HCT116 (cell line): ENCODE results near the gene PTCHD4. TPM values are rescaled to one million over a fixed set of nuclear protein-coding genes. Genes with fewer than 3 reads are reported as not detected.

Experiments
- ATAC-seq: fragments of 200-7000 bp; cut with Tn5 transposase; 2 replicates; pipeline ENCODE4 v1.9.1; 2020; ENCODE audit warnings: mild to moderate bottlenecking, moderate library complexity
- BruUV-seq: library from RNA; stranded (reverse); fragments of 400-500 nt; replicated peaks from 2 replicates; lab custom pipeline; 2021; lab: Mats Ljungman, UMichigan
- CTCF ChIA-PET: fragments of 300-600 bp; sonication (Branson Sonifier 250); formaldehyde crosslinking; loops from one replicate; lab custom pipeline; 2021; ENCODE audit warnings: antibody characterized with exemption; lab: Charles Lee
- POLR2A ChIA-PET: fragments of 300-600, 350-600 bp; sonication (Branson Sonifier 250); formaldehyde crosslinking; loops from one replicate; lab custom pipeline; 2021; ENCODE audit warnings: antibody characterized with exemption; lab: Charles Lee
- RAD21 ChIA-PET, 2 experiments: fragments of 300-600 bp; sonication (Branson Sonifier 250); formaldehyde crosslinking; loops; one replicate each; lab custom pipeline; 2023; ENCODE audit warnings: low total read pairs in 2 of 2; ENCODE audit not compliant: uncharacterized antibody in 2 of 2, unreplicated experiment in 2 of 2, low non-redundant PET in 1 of 2; lab: Charles Lee
- DNase-seq: peaks from one replicate; pipeline ENCODE4 v3.0.0-alpha.2; 2010; ENCODE audit warnings: low read depth, low spot score
- H2AFZ ChIP-seq: fragments of 200-600 bp; shearing (Covaris generic), sonication (generic); 2 replicates; pipeline ENCODE4 v1.6.1; 2017; ENCODE audit warnings: low read depth, mixed run types, mixed read lengths, antibody characterized with exemption, low read length; ENCODE audit not compliant: poor library complexity, severe bottlenecking
- H3K27ac ChIP-seq: 2 replicates; pipeline ENCODE4 v1.5.1; 2012; ENCODE audit warnings: low read depth, low read length
- H3K27me3 ChIP-seq: fragments of 200-600 bp; sonication (generic); 2 replicates; pipeline ENCODE4 v1.6.1; 2016; ENCODE audit warnings: mixed run types, low read length, mixed read lengths; ENCODE audit not compliant: insufficient read depth
- H3K36me3 ChIP-seq, 2 experiments: fragments of 200-500 bp in 1 of 2; fragments of 200-600 bp in 1 of 2; sonication (Bioruptor generic) in 1 of 2; sonication (generic) in 1 of 2; 2 replicates each; pipeline versions ENCODE4 v1.5.1 to v1.6.1; 2014 to 2016; ENCODE audit warnings: low read length in 2 of 2, inconsistent platforms in 1 of 2, mixed read lengths in 1 of 2, mixed run types in 1 of 2; ENCODE audit not compliant: insufficient read depth in 2 of 2, control insufficient read depth in 1 of 2
- H3K4me1 ChIP-seq, 2 experiments: fragments of 200-600 bp in 1 of 2; sonication (generic) in 1 of 2; 2 replicates each; pipeline versions ENCODE4 v1.5.1 to v1.6.1; 2012 to 2017; ENCODE audit warnings: low read length in 2 of 2, inconsistent platforms in 1 of 2, mild to moderate bottlenecking in 1 of 2, mixed read lengths in 1 of 2, mixed run types in 1 of 2, moderate library complexity in 1 of 2; ENCODE audit not compliant: insufficient read depth in 2 of 2, control insufficient read depth in 1 of 2
- H3K4me2 ChIP-seq: fragments of 200-600 bp; sonication (generic); 2 replicates; pipeline ENCODE4 v1.6.1; 2017; ENCODE audit warnings: mixed run types, low read length, mixed read lengths
- H3K4me3 ChIP-seq, 2 experiments: fragments of 200-600 bp in 1 of 2; sonication (generic) in 1 of 2; replicated peaks in 1 of 2; 2 replicates each; pipeline ENCODE4 v1.5.1; 2011 to 2016; ENCODE audit warnings: low read length in 2 of 2, control low read depth in 1 of 2, low read depth in 1 of 2, mild to moderate bottlenecking in 1 of 2, mixed read lengths in 1 of 2, mixed run types in 1 of 2
- H3K79me2 ChIP-seq: fragments of 200-600 bp; sonication (generic); 2 replicates; pipeline ENCODE4 v1.6.1; 2017; ENCODE audit warnings: mild to moderate bottlenecking, mixed run types, low read length, moderate library complexity, mixed read lengths; ENCODE audit not compliant: insufficient read depth
- H3K9ac ChIP-seq: fragments of 200-600 bp; sonication (generic); 2 replicates; pipeline ENCODE4 v1.6.1; 2016; ENCODE audit warnings: low read length, mixed read lengths
- H3K9me2 ChIP-seq: fragments of 200-600 bp; sonication (generic), shearing (Covaris generic); 2 replicates; pipeline ENCODE4 v1.6.1; 2017; ENCODE audit warnings: mixed run types, mild to moderate bottlenecking, moderate library complexity; ENCODE audit not compliant: insufficient read depth
- H3K9me3 ChIP-seq, 2 experiments: fragments of 200-500 bp in 1 of 2; fragments of 200-600 bp in 1 of 2; sonication (Bioruptor generic) in 1 of 2; sonication (generic) in 1 of 2; 2 replicates each; pipeline ENCODE4 v1.6.1; 2014 to 2017; ENCODE audit warnings: low read length in 2 of 2, mixed read lengths in 2 of 2, inconsistent platforms in 1 of 2, low read depth in 1 of 2, mild to moderate bottlenecking in 1 of 2, mixed run types in 1 of 2, moderate library complexity in 1 of 2; ENCODE audit not compliant: control insufficient read depth in 1 of 2, insufficient read depth in 1 of 2
- H4K20me1 ChIP-seq: fragments of 200-600 bp; sonication (generic), shearing (Covaris generic); 2 replicates; pipeline ENCODE4 v1.6.1; 2017; ENCODE audit warnings: mixed run types, mild to moderate bottlenecking, moderate library complexity; ENCODE audit not compliant: insufficient read depth
- CBX3 ChIP-seq: IDR thresholded peaks from 2 replicates; pipeline ENCODE4 v1.6.1; 2012; ENCODE audit warnings: low read depth
- CEBPB ChIP-seq: IDR thresholded peaks from 2 replicates; pipeline ENCODE4 v1.6.1; 2012; ENCODE audit warnings: low read depth
- ELF1 ChIP-seq: IDR thresholded peaks from 2 replicates; pipeline ENCODE4 v1.6.1; 2012; ENCODE audit warnings: low read depth, borderline replicate concordance
- EZH2phosphoT487 ChIP-seq: fragments of 200-600 bp; IDR thresholded peaks from 2 replicates; pipeline ENCODE4 v1.6.1; 2018; ENCODE audit warnings: antibody characterized with exemption, borderline replicate concordance
- FOSL1 ChIP-seq: IDR thresholded peaks from 2 replicates; pipeline ENCODE4 v1.6.1; 2012; ENCODE audit warnings: low read depth
- POLR2A ChIP-seq: IDR thresholded peaks from 2 replicates; pipeline ENCODE4 v1.7.0; 2011; ENCODE audit warnings: borderline replicate concordance; ENCODE audit not compliant: insufficient read depth, insufficient read length; ENCODE audit errors: extremely low read depth
- POLR2AphosphoS5 ChIP-seq: IDR thresholded peaks from 2 replicates; pipeline ENCODE4 v1.6.1; 2011; ENCODE audit warnings: mild to moderate bottlenecking, low read depth, low read length, moderate library complexity
- SIN3A ChIP-seq: IDR thresholded peaks from 2 replicates; pipeline ENCODE4 v1.6.1; 2012; ENCODE audit warnings: low read depth
- TCF7L2 ChIP-seq: IDR thresholded peaks from 2 replicates; pipeline ENCODE4 v1.7.0; 2011; ENCODE audit warnings: borderline replicate concordance, inconsistent platforms; ENCODE audit not compliant: insufficient read depth, insufficient read length; ENCODE audit errors: extremely low read depth
- intact Hi-C: fragments of 100-400 bp; cut with micrococcal nuclease; formaldehyde crosslinking; loops from 2 replicates; pipeline ENCODE4 v1.10.0; 2022
- total RNA-seq: library from RNA; stranded (reverse); gene quantifications from one replicate; pipeline ENCODE4 v1.2.1, GENCODE V29; 2021; ENCODE audit not compliant: unreplicated experiment
- TF ChIP-seq, protein P1 (sequence below), 3 experiments: fragments of 200-600 bp in 1 of 3; sonication (generic) in 1 of 3; IDR thresholded peaks in 2 of 3; conservative IDR thresholded peaks in 1 of 3; 2 replicates each; pipeline ENCODE4 v1.5.1; 2012 to 2017; ENCODE audit warnings: low read depth in 2 of 3, low read length in 2 of 3, antibody characterized with exemption in 1 of 3, borderline replicate concordance in 1 of 3, control low read depth in 1 of 3, mild to moderate bottlenecking in 1 of 3, mixed read lengths in 1 of 3, mixed run types in 1 of 3, moderate library complexity in 1 of 3; ENCODE audit not compliant: insufficient read depth in 1 of 3
- TF ChIP-seq, protein P2 (sequence below): IDR thresholded peaks from 2 replicates; pipeline ENCODE4 v1.6.1; 2011; ENCODE audit warnings: mild to moderate bottlenecking, low read length, moderate library complexity; ENCODE audit not compliant: insufficient replicate concordance; ENCODE audit errors: extremely low read depth
- TF ChIP-seq, protein P3 (sequence below): IDR thresholded peaks from 2 replicates; pipeline ENCODE4 v1.6.1; 2012; ENCODE audit warnings: low read depth

PTCHD4 gene
- total RNA-seq, 1 experiment from 2014 or later = 1.1 TPM

DNA sequence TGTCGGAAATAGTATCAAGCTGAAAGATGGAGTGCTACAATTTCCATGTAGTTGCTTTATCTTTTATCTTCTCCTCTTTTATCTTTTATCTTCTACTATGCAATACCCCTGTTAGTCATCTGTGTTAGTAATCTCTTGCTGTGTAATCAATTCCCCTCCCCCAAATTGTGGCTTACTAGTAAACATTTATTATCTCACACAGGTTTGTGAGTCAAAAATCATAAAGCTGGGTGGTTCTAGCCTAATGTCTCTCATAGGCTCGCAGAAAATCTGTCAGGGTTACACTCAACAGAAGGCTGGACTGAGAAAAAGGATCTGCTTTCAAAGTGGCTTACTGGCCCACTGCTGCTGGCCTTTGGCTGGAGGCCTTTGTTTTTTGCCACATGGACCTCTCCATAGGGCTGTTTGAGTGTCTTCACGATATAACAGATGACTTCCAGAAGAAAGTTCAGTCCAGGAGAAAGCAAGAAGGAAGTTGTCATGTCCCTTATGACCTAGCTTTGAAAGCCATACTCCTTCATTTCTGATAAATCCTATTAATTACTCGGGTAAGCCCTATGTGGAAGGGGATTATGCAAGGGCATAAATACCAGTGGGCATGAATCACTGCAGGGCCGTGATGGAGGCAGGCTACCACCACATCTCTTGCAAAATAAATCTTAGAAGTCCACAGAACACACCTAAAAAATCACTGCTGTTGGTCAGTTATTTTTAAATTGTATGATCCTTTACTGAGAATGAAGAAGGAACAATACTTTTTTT, 24.5 kb upstream of the PTCHD4 start:
- no peaks in the 10 kb centered on the region for H3K36me3 ChIP-seq
- TF ChIP-seq FOSL1 (no peak), ELF1 (no peak), TCF7L2 (no peak), CBX3 (no peak), CEBPB (no peak), POLR2A (no peak), EZH2phosphoT487 (no peak), SIN3A (no peak), POLR2AphosphoS5 (no peak)
- TF ChIP-seq, protein P1, sequence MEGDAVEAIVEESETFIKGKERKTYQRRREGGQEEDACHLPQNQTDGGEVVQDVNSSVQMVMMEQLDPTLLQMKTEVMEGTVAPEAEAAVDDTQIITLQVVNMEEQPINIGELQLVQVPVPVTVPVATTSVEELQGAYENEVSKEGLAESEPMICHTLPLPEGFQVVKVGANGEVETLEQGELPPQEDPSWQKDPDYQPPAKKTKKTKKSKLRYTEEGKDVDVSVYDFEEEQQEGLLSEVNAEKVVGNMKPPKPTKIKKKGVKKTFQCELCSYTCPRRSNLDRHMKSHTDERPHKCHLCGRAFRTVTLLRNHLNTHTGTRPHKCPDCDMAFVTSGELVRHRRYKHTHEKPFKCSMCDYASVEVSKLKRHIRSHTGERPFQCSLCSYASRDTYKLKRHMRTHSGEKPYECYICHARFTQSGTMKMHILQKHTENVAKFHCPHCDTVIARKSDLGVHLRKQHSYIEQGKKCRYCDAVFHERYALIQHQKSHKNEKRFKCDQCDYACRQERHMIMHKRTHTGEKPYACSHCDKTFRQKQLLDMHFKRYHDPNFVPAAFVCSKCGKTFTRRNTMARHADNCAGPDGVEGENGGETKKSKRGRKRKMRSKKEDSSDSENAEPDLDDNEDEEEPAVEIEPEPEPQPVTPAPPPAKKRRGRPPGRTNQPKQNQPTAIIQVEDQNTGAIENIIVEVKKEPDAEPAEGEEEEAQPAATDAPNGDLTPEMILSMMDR (IDR thresholded peaks at IDR 0.05 in 2 of 3, conservative IDR thresholded peaks at IDR 0.05 in 1 of 3; ENCODE audit: borderline replicate concordance in 1 of 3, insufficient read depth in 1 of 3, low read depth in 2 of 3, low read length in 2 of 3) = no peak
- TF ChIP-seq, protein P2, sequence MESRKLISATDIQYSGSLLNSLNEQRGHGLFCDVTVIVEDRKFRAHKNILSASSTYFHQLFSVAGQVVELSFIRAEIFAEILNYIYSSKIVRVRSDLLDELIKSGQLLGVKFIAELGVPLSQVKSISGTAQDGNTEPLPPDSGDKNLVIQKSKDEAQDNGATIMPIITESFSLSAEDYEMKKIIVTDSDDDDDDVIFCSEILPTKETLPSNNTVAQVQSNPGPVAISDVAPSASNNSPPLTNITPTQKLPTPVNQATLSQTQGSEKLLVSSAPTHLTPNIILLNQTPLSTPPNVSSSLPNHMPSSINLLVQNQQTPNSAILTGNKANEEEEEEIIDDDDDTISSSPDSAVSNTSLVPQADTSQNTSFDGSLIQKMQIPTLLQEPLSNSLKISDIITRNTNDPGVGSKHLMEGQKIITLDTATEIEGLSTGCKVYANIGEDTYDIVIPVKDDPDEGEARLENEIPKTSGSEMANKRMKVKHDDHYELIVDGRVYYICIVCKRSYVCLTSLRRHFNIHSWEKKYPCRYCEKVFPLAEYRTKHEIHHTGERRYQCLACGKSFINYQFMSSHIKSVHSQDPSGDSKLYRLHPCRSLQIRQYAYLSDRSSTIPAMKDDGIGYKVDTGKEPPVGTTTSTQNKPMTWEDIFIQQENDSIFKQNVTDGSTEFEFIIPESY = no peak
- TF ChIP-seq, protein P3, sequence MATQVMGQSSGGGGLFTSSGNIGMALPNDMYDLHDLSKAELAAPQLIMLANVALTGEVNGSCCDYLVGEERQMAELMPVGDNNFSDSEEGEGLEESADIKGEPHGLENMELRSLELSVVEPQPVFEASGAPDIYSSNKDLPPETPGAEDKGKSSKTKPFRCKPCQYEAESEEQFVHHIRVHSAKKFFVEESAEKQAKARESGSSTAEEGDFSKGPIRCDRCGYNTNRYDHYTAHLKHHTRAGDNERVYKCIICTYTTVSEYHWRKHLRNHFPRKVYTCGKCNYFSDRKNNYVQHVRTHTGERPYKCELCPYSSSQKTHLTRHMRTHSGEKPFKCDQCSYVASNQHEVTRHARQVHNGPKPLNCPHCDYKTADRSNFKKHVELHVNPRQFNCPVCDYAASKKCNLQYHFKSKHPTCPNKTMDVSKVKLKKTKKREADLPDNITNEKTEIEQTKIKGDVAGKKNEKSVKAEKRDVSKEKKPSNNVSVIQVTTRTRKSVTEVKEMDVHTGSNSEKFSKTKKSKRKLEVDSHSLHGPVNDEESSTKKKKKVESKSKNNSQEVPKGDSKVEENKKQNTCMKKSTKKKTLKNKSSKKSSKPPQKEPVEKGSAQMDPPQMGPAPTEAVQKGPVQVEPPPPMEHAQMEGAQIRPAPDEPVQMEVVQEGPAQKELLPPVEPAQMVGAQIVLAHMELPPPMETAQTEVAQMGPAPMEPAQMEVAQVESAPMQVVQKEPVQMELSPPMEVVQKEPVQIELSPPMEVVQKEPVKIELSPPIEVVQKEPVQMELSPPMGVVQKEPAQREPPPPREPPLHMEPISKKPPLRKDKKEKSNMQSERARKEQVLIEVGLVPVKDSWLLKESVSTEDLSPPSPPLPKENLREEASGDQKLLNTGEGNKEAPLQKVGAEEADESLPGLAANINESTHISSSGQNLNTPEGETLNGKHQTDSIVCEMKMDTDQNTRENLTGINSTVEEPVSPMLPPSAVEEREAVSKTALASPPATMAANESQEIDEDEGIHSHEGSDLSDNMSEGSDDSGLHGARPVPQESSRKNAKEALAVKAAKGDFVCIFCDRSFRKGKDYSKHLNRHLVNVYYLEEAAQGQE = no peak
- TF ChIP-seq, all 23 proteins: peak for 0
- POLR2A ChIA-PET = no interaction called here
- H2AFZ ChIP-seq = no peak overlapping the region
- H3K4me3 ChIP-seq = no peak overlapping the region
- ATAC-seq (no peak), DNase-seq (no peak)
- H3K9me3 ChIP-seq = no peaks in the 10 kb centered on the region
- no peak overlapping the region for H3K9ac ChIP-seq
- no peaks in the 10 kb centered on the region; the same call in 1 of the 2 replicates for H4K20me1 ChIP-seq
- RAD21 ChIA-PET = no interaction called here
- H3K9me2 ChIP-seq = no peaks in the 10 kb centered on the region
- no TSS peak for BruUV-seq
- H3K79me2 ChIP-seq = no peaks in the 10 kb centered on the region
- no peak overlapping the region for H3K4me2 ChIP-seq
- CTCF ChIA-PET = no interaction called here
- H3K27me3 ChIP-seq = no peaks in the 10 kb centered on the region
- H3K27ac ChIP-seq = no peak overlapping the region
- intact Hi-C loops = no loop called here
- peaks cover 0 to 8% of the 10 kb centered on the region in 2 experiments; a peak in 1 of 4 replicates for H3K4me1 ChIP-seq
